NCI-H2196 treated with DMSO at 0.1 percent for 48 hours (cell line): ENCODE results near the gene E2F3.
"Not testable (repeated sequence)": the region's sequence is repeated elsewhere in the genome, so short reads cannot be mapped to it uniquely, and the experiment has no call there.

Experiments
- DNase-seq: peaks from one replicate; lab custom pipeline; 2025; ENCODE audit not compliant: unreplicated experiment; lab: John Stamatoyannopoulos, UW

Gene E2F3

GRCh38 chr6:20464847-20465246 is 63.2 kb downstream of the E2F3 start:
- no peak for DNase-seq

- not testable (repeated sequence) for DNase-seq
Measured at GRCh38 chr6:20465616-20466015, 63.9 kb downstream of the E2F3 start.

- DNase-seq, result no peak
Measured at GRCh38 chr6:20467437-20467836, 65.8 kb downstream of the E2F3 start.

- no peak for DNase-seq
Measured at GRCh38 chr6:20468209-20468608, 66.5 kb downstream of the E2F3 start.

GRCh38 chr6:20472748-20473147 is 71.1 kb downstream of the E2F3 start:
- DNase-seq, result no peak

- DNase-seq, result no peak
Measured at GRCh38 chr6:20473518-20473917, 71.8 kb downstream of the E2F3 start.

- DNase-seq, result no peak
Measured at GRCh38 chr6:20474874-20475542, 73.3 kb downstream of the E2F3 start.

GRCh38 chr6:20476501-20477043 is 74.9 kb downstream of the E2F3 start:
- no peak for DNase-seq

GRCh38 chr6:20477485-20477884 is 75.8 kb downstream of the E2F3 start:
- no peak for DNase-seq

- no peak for DNase-seq
Measured at GRCh38 chr6:20479060-20479459, 77.4 kb downstream of the E2F3 start.

- no peak for DNase-seq
Measured at GRCh38 chr6:20479526-20479925, 77.8 kb downstream of the E2F3 start.

- no peak for DNase-seq
Measured at GRCh38 chr6:20481281-20481680, 79.6 kb downstream of the E2F3 start.

- DNase-seq, result no peak
Measured at GRCh38 chr6:20483887-20484497, 82.3 kb downstream of the E2F3 start.

- DNase-seq, result no peak
Measured at GRCh38 chr6:20486641-20487040, 85.0 kb downstream of the E2F3 start.

GRCh38 chr6:20487669-20488375 is 86.1 kb downstream of the E2F3 start:
- no peak for DNase-seq

- DNase-seq, result no peak
Measured at GRCh38 chr6:20490591-20490990, 88.9 kb downstream of the E2F3 start.

GRCh38 chr6:20492099-20492498 is 90.4 kb downstream of the E2F3 start:
- DNase-seq, result no peak

GRCh38 chr6:20497216-20498040 is 95.7 kb downstream of the E2F3 start:
- DNase-seq, result no peak

- no peak for DNase-seq
Measured at GRCh38 chr6:20498041-20498385, 96.3 kb downstream of the E2F3 start.

GRCh38 chr6:20509212-20509611 is 107.5 kb downstream of the E2F3 start:
- no peak for DNase-seq

GRCh38 chr6:20511852-20512251 is 110.2 kb downstream of the E2F3 start:
- no peak for DNase-seq
